K562 (cell line): ENCODE measurements around the gene RNF44. TPM values are rescaled to one million over a fixed set of nuclear protein-coding genes. Genes with fewer than 3 reads are reported as not detected.
A peak's percentile ranks its signal among the peaks of the same experiment; 100 is the strongest.

Experiments
- BACH1 ChIP-seq: fragments of 200-800 bp; sonication (Bioruptor generic); IDR thresholded peaks from 2 replicates; pipeline ENCODE4 v1.6.1; 2016; ENCODE audit warnings: missing genetic modification characterization, missing compliant biosample characterization
- C11orf30 ChIP-seq: fragments of 450-650 bp; IDR thresholded peaks from 2 replicates; pipeline ENCODE4 v1.6.1; 2016; ENCODE audit warnings: low read depth, mild to moderate bottlenecking
- FOSL1 ChIP-seq: fragments of 200-800 bp; sonication (Bioruptor generic); conservative IDR thresholded peaks from 2 replicates; pipeline ENCODE4 v1.6.1; 2016; ENCODE audit warnings: missing genetic modification characterization, missing compliant biosample characterization
- MAFF ChIP-seq: IDR thresholded peaks from 2 replicates; pipeline ENCODE4 v1.6.1; 2012; ENCODE audit warnings: low read length, improper control_type of control experiment
- MAFG ChIP-seq: fragments of 450-650 bp; conservative IDR thresholded peaks from 2 replicates; pipeline ENCODE4 v1.6.1; 2016; ENCODE audit warnings: missing genetic modification characterization, missing compliant biosample characterization
- NELFE ChIP-seq: IDR thresholded peaks from 2 replicates; pipeline ENCODE4 v1.6.1; 2011; ENCODE audit warnings: mild to moderate bottlenecking; ENCODE audit not compliant: insufficient read depth, insufficient read length
- NFE2L1 ChIP-seq: fragments of 450-650 bp; IDR thresholded peaks from 2 replicates; pipeline ENCODE4 v1.6.1; 2016; ENCODE audit warnings: missing genetic modification characterization, low read depth, mild to moderate bottlenecking, missing compliant biosample characterization, moderate library complexity, borderline replicate concordance
- RAD21 ChIP-seq, 2 experiments: fragments of 250-450 bp in 1 of 2; fragments of 450-650 bp in 1 of 2; sonication (Bioruptor Pico) in 1 of 2; formaldehyde crosslinking in 1 of 2; IDR thresholded peaks in 1 of 2; conservative IDR thresholded peaks in 1 of 2; 2 replicates each; pipeline versions ENCODE4 v1.4.0 to v1.8.0; 2020 to 2022; ENCODE audit warnings: mild to moderate bottlenecking in 2 of 2, moderate library complexity in 1 of 2
- SRSF9 ChIP-seq: fragments of 200-400 bp; formaldehyde crosslinking; IDR thresholded peaks from 2 replicates; pipeline ENCODE4 v1.6.1; 2017; ENCODE audit warnings: low read depth, low read length, borderline replicate concordance
- ZBTB7A ChIP-seq: IDR thresholded peaks from 2 replicates; pipeline ENCODE4 v1.6.1; 2011; ENCODE audit warnings: low read depth, mild to moderate bottlenecking, low read length, moderate library complexity, borderline replicate concordance; ENCODE audit not compliant: control insufficient read depth
- ZFX ChIP-seq: sonication (generic); formaldehyde crosslinking; IDR thresholded peaks from 2 replicates; pipeline ENCODE4 v1.8.0; 2022; ENCODE audit warnings: mild to moderate bottlenecking, missing genetic modification reagents, moderate library complexity
- polyA plus RNA-seq, 8 experiments: library from polyadenylated mRNA; depleted of rRNA in 4 of 8; stranded (reverse) in 5 of 8; unstranded in 3 of 8; fragments of >200 nt; fragmentation: Nextera tagmentation in 2 of 8; fragmentation: Illumina TruSeq in 1 of 8; extraction: Ambion mirVana in 2 of 8; extraction: Trizol in 1 of 8; gene quantifications; 2 replicates each; pipeline versions ENCODE4 v1.2.1 to v1.2.3, GENCODE V29; 2011 to 2014; ENCODE audit warnings: inconsistent platforms in 1 of 8, missing spikeins in 1 of 8
- small RNA-seq: library from RNA; depleted of rRNA; stranded (forward); fragments of <200 nt; gene quantifications from one replicate; pipeline ENCODE3, GENCODE V24; 2014
- total RNA-seq, 7 experiments: library from RNA; depleted of rRNA in 6 of 7; stranded (reverse); fragments of >200 nt in 6 of 7; fragmentation: Illumina TruSeq in 2 of 7; extraction: Trizol in 2 of 7; gene quantifications; 2 replicates each; pipeline versions ENCODE4 v1.2.1 to v1.2.3, GENCODE V29; 2011 to 2021; ENCODE audit warnings: low replicate concordance in 1 of 7

The RNF44 gene
- total and polyA plus RNA-seq, 9 of the 15 experiments (the other 6 are each of a cell fraction or from before 2014, with no cell fraction given) = 1.6 to 82.6 (median 7.4) TPM

- peak; percentile 18; the same call in 1 of the 2 replicates for TF ChIP-seq ZBTB7A
- TF ChIP-seq ZFX (CRISPR knock-in tag) = peak; percentile 26; the same call in 1 of the 2 replicates
- no peak for TF ChIP-seq SRSF9
- peak; percentile 79 for TF ChIP-seq NFE2L1 (tag)
- peak; percentile 33; the same call in 1 of the 2 replicates for TF ChIP-seq FOSL1 (tag)
- peak; percentile 86 for TF ChIP-seq MAFG (tag)
- TF ChIP-seq RAD21 (CRISPR knock-in tag; conservative IDR thresholded peaks at IDR 0.05 in 1 of 2, IDR thresholded peaks at IDR 0.05 in 1 of 2) = 0 out of 4 replicates have a peak, but pooled peaks of 1 of the 2 experiments have one; percentile 8
- TF ChIP-seq C11orf30 = peak; percentile 90
- TF ChIP-seq BACH1 (tag) = peak; percentile 71; the same call in 1 of the 2 replicates
- TF ChIP-seq MAFF = peak; percentile 89
- TF ChIP-seq NELFE = no peak
These were observed 55.5 kb downstream of the RNF44 start (continued) for GRCh38 chr5:176481711-176482110.

Small RNAs within 50 kb of the gene (small RNA-seq; reads per million reads assigned to genes)
- gene RF00019 (not detected), gene RN7SL684P (not detected)

Other genes with a start within 250 kb of the RNF44 start
Only the 7 nearest of the 11 such genes appear.
- 111 and 117 TPM in 2 replicates for gene CLTB, start 120.9 kb downstream of the RNF44 start, total RNA-seq (2014; rRNA removed)
- 15.2 and 17.4 TPM in 2 replicates for gene CLTB, start 120.9 kb downstream of the RNF44 start, total RNA-seq (2014; rRNA removed; fragmentation: Illumina TruSeq; extraction: Trizol)
- gene CLTB, start 120.9 kb downstream of the RNF44 start, total RNA-seq (2015; rRNA removed; fragmentation: Illumina TruSeq; extraction: Trizol) = 39.0 and 39.7 TPM in 2 replicates
- 54.7 and 69.0 TPM in 2 replicates for gene CLTB, start 120.9 kb downstream of the RNF44 start, total RNA-seq (2021)
- gene CLTB, start 120.9 kb downstream of the RNF44 start, polyA plus RNA-seq (2011; rRNA removed) = 33.1 and 41.1 TPM in 2 replicates
- gene CLTB, start 120.9 kb downstream of the RNF44 start, polyA plus RNA-seq (2014; fragmentation: Illumina TruSeq; extraction: Trizol) = 31.4 and 55.9 TPM in 2 replicates
- gene CLTB, start 120.9 kb downstream of the RNF44 start, polyA plus RNA-seq (2014; fragmentation: Nextera tagmentation; extraction: Ambion mirVana) = 1 to 10 TPM; 1.8 to 3.5 TPM
- gene CLTB, start 120.9 kb downstream of the RNF44 start, polyA plus RNA-seq (2014; rRNA removed) = 84.2 and 84.6 TPM in 2 replicates
- gene FAF2, start 89.0 kb downstream of the RNF44 start, total RNA-seq (2014; rRNA removed) = 25.6 and 29.0 TPM in 2 replicates
- 37.8 and 41.6 TPM in 2 replicates for gene FAF2, start 89.0 kb downstream of the RNF44 start, total RNA-seq (2014; rRNA removed; fragmentation: Illumina TruSeq; extraction: Trizol)
- 35.4 and 36.1 TPM in 2 replicates for gene FAF2, start 89.0 kb downstream of the RNF44 start, total RNA-seq (2015; rRNA removed; fragmentation: Illumina TruSeq; extraction: Trizol)
- 33.7 and 37.7 TPM in 2 replicates for gene FAF2, start 89.0 kb downstream of the RNF44 start, total RNA-seq (2021)
- gene FAF2, start 89.0 kb downstream of the RNF44 start, polyA plus RNA-seq (2011; rRNA removed) = 38.6 and 44.6 TPM in 2 replicates
- gene FAF2, start 89.0 kb downstream of the RNF44 start, polyA plus RNA-seq (2014; fragmentation: Illumina TruSeq; extraction: Trizol) = 41.9 and 43.4 TPM in 2 replicates
- gene FAF2, start 89.0 kb downstream of the RNF44 start, polyA plus RNA-seq (2014; fragmentation: Nextera tagmentation; extraction: Ambion mirVana) = 10 to 100 TPM; 25.2 to 32.8 TPM
- gene FAF2, start 89.0 kb downstream of the RNF44 start, polyA plus RNA-seq (2014; rRNA removed) = 25.0 and 30.3 TPM in 2 replicates
- 0.04 and 0.09 TPM in 2 replicates for gene CDHR2, start 11.9 kb upstream of the RNF44 start, total RNA-seq (2014; rRNA removed)
- gene CDHR2, start 11.9 kb upstream of the RNF44 start, total RNA-seq (2014; rRNA removed; fragmentation: Illumina TruSeq; extraction: Trizol) = 0.10 and 0.18 TPM in 2 replicates
- 0.22 and 0.23 TPM in 2 replicates for gene CDHR2, start 11.9 kb upstream of the RNF44 start, total RNA-seq (2015; rRNA removed; fragmentation: Illumina TruSeq; extraction: Trizol)
- gene CDHR2, start 11.9 kb upstream of the RNF44 start, total RNA-seq (2021) = 0.36 and 0.62 TPM in 2 replicates
- gene CDHR2, start 11.9 kb upstream of the RNF44 start, polyA plus RNA-seq (2011; rRNA removed) = 0.01 TPM in 1 of 2 replicates, not detected in the other
- 0.01 and 0.04 TPM in 2 replicates for gene CDHR2, start 11.9 kb upstream of the RNF44 start, polyA plus RNA-seq (2014; fragmentation: Illumina TruSeq; extraction: Trizol)
- gene CDHR2, start 11.9 kb upstream of the RNF44 start, polyA plus RNA-seq (2014; fragmentation: Nextera tagmentation; extraction: Ambion mirVana) = not detected
- gene CDHR2, start 11.9 kb upstream of the RNF44 start, polyA plus RNA-seq (2014; rRNA removed) = 0.03 TPM in 1 of 2 replicates, not detected in the other
- gene GPRIN1, start 72.8 kb upstream of the RNF44 start, total RNA-seq (2014; rRNA removed) = 8.8 and 10.4 TPM in 2 replicates
- 3.9 and 4.6 TPM in 2 replicates for gene GPRIN1, start 72.8 kb upstream of the RNF44 start, total RNA-seq (2014; rRNA removed; fragmentation: Illumina TruSeq; extraction: Trizol)
- gene GPRIN1, start 72.8 kb upstream of the RNF44 start, total RNA-seq (2015; rRNA removed; fragmentation: Illumina TruSeq; extraction: Trizol) = 4.4 and 4.7 TPM in 2 replicates
- 10.7 and 11.6 TPM in 2 replicates for gene GPRIN1, start 72.8 kb upstream of the RNF44 start, total RNA-seq (2021)
- 3.3 and 4.0 TPM in 2 replicates for gene GPRIN1, start 72.8 kb upstream of the RNF44 start, polyA plus RNA-seq (2011; rRNA removed)
- 4.8 and 6.3 TPM in 2 replicates for gene GPRIN1, start 72.8 kb upstream of the RNF44 start, polyA plus RNA-seq (2014; fragmentation: Illumina TruSeq; extraction: Trizol)
- under 1 TPM; 0.15 to 0.22 TPM for gene GPRIN1, start 72.8 kb upstream of the RNF44 start, polyA plus RNA-seq (2014; fragmentation: Nextera tagmentation; extraction: Ambion mirVana)
- gene GPRIN1, start 72.8 kb upstream of the RNF44 start, polyA plus RNA-seq (2014; rRNA removed) = 5.1 and 5.8 TPM in 2 replicates
- 0.29 TPM in 1 of 2 replicates, not detected in the other for gene SNCB, start 93.1 kb upstream of the RNF44 start, total RNA-seq (2014; rRNA removed)
- not detected in 2 replicates for gene SNCB, start 93.1 kb upstream of the RNF44 start, total RNA-seq (2014; rRNA removed; fragmentation: Illumina TruSeq; extraction: Trizol)
- not detected in 2 replicates for gene SNCB, start 93.1 kb upstream of the RNF44 start, total RNA-seq (2015; rRNA removed; fragmentation: Illumina TruSeq; extraction: Trizol)
- not detected in 2 replicates for gene SNCB, start 93.1 kb upstream of the RNF44 start, total RNA-seq (2021)
- 0.11 TPM in 1 of 2 replicates, not detected in the other for gene SNCB, start 93.1 kb upstream of the RNF44 start, polyA plus RNA-seq (2011; rRNA removed)
- gene SNCB, start 93.1 kb upstream of the RNF44 start, polyA plus RNA-seq (2014; fragmentation: Illumina TruSeq; extraction: Trizol) = not detected in 2 replicates
- not detected for gene SNCB, start 93.1 kb upstream of the RNF44 start, polyA plus RNA-seq (2014; fragmentation: Nextera tagmentation; extraction: Ambion mirVana)
- not detected in 2 replicates for gene SNCB, start 93.1 kb upstream of the RNF44 start, polyA plus RNA-seq (2014; rRNA removed)
- gene EIF4E1B, start 93.3 kb upstream of the RNF44 start, total RNA-seq (2014; rRNA removed) = not detected in 2 replicates
- gene EIF4E1B, start 93.3 kb upstream of the RNF44 start, total RNA-seq (2014; rRNA removed; fragmentation: Illumina TruSeq; extraction: Trizol) = not detected in 2 replicates
- not detected in 2 replicates for gene EIF4E1B, start 93.3 kb upstream of the RNF44 start, total RNA-seq (2015; rRNA removed; fragmentation: Illumina TruSeq; extraction: Trizol)
- gene EIF4E1B, start 93.3 kb upstream of the RNF44 start, total RNA-seq (2021) = not detected in 2 replicates
- 0.04 TPM in 1 of 2 replicates, not detected in the other for gene EIF4E1B, start 93.3 kb upstream of the RNF44 start, polyA plus RNA-seq (2011; rRNA removed)
- not detected in 2 replicates for gene EIF4E1B, start 93.3 kb upstream of the RNF44 start, polyA plus RNA-seq (2014; fragmentation: Illumina TruSeq; extraction: Trizol)
- gene EIF4E1B, start 93.3 kb upstream of the RNF44 start, polyA plus RNA-seq (2014; fragmentation: Nextera tagmentation; extraction: Ambion mirVana) = not detected
- gene EIF4E1B, start 93.3 kb upstream of the RNF44 start, polyA plus RNA-seq (2014; rRNA removed) = not detected in 2 replicates
- 31.6 and 43.8 TPM in 2 replicates for gene TSPAN17, start 110.1 kb upstream of the RNF44 start, total RNA-seq (2014; rRNA removed)
- 28.2 and 30.4 TPM in 2 replicates for gene TSPAN17, start 110.1 kb upstream of the RNF44 start, total RNA-seq (2014; rRNA removed; fragmentation: Illumina TruSeq; extraction: Trizol)
- 33.5 and 34.5 TPM in 2 replicates for gene TSPAN17, start 110.1 kb upstream of the RNF44 start, total RNA-seq (2015; rRNA removed; fragmentation: Illumina TruSeq; extraction: Trizol)
- 53.3 and 58.3 TPM in 2 replicates for gene TSPAN17, start 110.1 kb upstream of the RNF44 start, total RNA-seq (2021)
- gene TSPAN17, start 110.1 kb upstream of the RNF44 start, polyA plus RNA-seq (2011; rRNA removed) = 38.7 and 44.3 TPM in 2 replicates
- gene TSPAN17, start 110.1 kb upstream of the RNF44 start, polyA plus RNA-seq (2014; fragmentation: Illumina TruSeq; extraction: Trizol) = 49.9 and 51.9 TPM in 2 replicates
- 1 to 10 TPM in 1 of 2 experiments, under 1 TPM in 1; 0.73 to 2.9 TPM for gene TSPAN17, start 110.1 kb upstream of the RNF44 start, polyA plus RNA-seq (2014; fragmentation: Nextera tagmentation; extraction: Ambion mirVana)
- 43.3 and 58.6 TPM in 2 replicates for gene TSPAN17, start 110.1 kb upstream of the RNF44 start, polyA plus RNA-seq (2014; rRNA removed)